WTC11 (cell line): Measurements from ENCODE around the gene ITGA1.

ENCODE experiments used
- CTCF ChIP-seq: fragments of 200-600 bp; IDR thresholded peaks from 2 replicates; pipeline ENCODE4 v1.8.0; 2022; ENCODE audit warnings: antibody characterized with exemption
- GABPB1 ChIP-seq: sonication (generic); formaldehyde crosslinking; IDR thresholded peaks from 2 replicates; pipeline ENCODE4 v1.8.1; 2023; ENCODE audit warnings: mild to moderate bottlenecking, missing genetic modification reagents

DNA sequence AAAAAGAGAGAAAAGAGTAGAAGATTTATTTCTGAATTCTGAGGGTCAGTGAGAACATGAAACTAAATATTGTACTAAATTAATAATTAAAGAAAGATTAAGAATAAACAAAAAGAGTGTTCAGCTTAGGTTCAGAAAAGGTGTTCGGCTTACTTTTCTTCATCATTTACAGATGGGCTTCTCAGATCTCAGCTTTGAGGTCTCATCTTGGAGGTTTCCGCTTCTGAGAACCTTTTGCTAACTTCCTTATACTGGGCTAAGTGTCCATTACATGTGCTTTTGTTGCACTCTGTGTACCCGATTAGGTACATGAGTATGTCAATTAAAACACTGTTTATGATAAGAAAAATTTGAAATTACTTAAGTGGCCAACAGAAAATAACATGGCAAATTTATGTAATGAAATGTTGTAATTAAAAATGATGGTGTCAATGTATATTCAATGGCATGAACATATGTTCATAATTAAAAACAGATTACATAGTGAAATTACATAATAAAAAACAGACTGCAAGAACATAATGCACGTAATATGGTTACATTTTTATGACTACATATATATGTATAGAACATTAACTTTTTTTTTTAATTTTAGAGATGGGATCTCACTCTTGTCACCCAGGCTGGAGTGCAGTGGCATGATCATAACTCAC is 17.3 kb upstream of the ITGA1 start:
- TF ChIP-seq CTCF (no peak), GABPB1 (CRISPR knock-in tag) (no peak)
